Nephron progenitor cell (in vitro differentiated cells): ENCODE measurements around the gene FUT8.

Source experiments
- DNase-seq: peaks from one replicate; pipeline ENCODE4 v3.0.0; 2021
- H3K27ac Mint-ChIP-seq: 2 replicates; pipeline ENCODE4 v1.8.0; 2021; ENCODE audit warnings: mild to moderate bottlenecking, moderate library complexity, mixed read lengths
- H3K27me3 Mint-ChIP-seq: 2 replicates; pipeline ENCODE4 v1.8.0; 2021; ENCODE audit warnings: mild to moderate bottlenecking, low read depth, mixed read lengths; ENCODE audit not compliant: poor library complexity
- H3K36me3 Mint-ChIP-seq: 2 replicates; pipeline ENCODE4 v1.8.0; 2021; ENCODE audit warnings: low read depth, mixed read lengths
- H3K4me1 Mint-ChIP-seq: 2 replicates; pipeline ENCODE4 v1.8.0; 2021; ENCODE audit warnings: mixed read lengths
- H3K4me3 Mint-ChIP-seq: 2 replicates; pipeline ENCODE4 v1.8.0; 2021; ENCODE audit warnings: mild to moderate bottlenecking, moderate library complexity, mixed read lengths
- H3K9me3 Mint-ChIP-seq: 2 replicates; pipeline ENCODE4 v1.8.0; 2021; ENCODE audit warnings: mild to moderate bottlenecking, moderate library complexity, mixed read lengths
- CTCF ChIP-seq: fragments of 200-600 bp; sonication (generic); IDR thresholded peaks from 2 replicates; pipeline ENCODE4 v1.5.0; 2021; ENCODE audit warnings: antibody characterized with exemption

The FUT8 gene

GRCh38 chr14:65594153-65594881 lies 181.8 kb downstream of the FUT8 start:
- H3K4me3 Mint-ChIP-seq = no peak overlapping the region
- H3K36me3 Mint-ChIP-seq = no peaks in the 10 kb centered on the region
- H3K4me1 Mint-ChIP-seq = peaks cover 11% of the 10 kb centered on the region
- peak; percentile 30 for DNase-seq
- H3K27me3 Mint-ChIP-seq = no peaks in the 10 kb centered on the region
- no peaks in the 10 kb centered on the region for H3K9me3 Mint-ChIP-seq
- H3K27ac Mint-ChIP-seq = no peak overlapping the region
- TF ChIP-seq CTCF = no peak

DNA sequence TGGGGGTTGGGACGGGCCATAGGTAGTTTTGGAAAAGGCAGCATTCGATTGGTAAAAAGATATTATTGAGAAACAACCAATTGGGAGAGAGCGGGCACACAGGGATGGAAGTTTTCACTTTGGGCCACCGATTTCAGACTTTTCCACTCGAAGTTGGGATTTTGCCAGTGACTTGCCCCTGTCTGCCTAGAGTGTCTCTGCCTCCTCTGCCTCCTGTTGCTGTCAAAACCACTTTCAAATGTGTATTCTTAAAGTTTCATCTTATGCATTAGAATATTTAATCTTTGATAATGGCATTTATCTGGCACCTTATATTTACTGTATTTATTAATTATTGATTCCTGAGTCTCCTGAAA lies 182.3 kb downstream of the FUT8 start:
- no peak for DNase-seq
- no peaks in the 10 kb centered on the region for H3K36me3 Mint-ChIP-seq
- TF ChIP-seq CTCF = no peak
- H3K4me3 Mint-ChIP-seq = no peak overlapping the region
- peaks cover 11% of the 10 kb centered on the region for H3K4me1 Mint-ChIP-seq
- no peaks in the 10 kb centered on the region for H3K27me3 Mint-ChIP-seq
- no peak overlapping the region for H3K27ac Mint-ChIP-seq
- no peaks in the 10 kb centered on the region for H3K9me3 Mint-ChIP-seq

GRCh38 chr14:65599375-65599774 lies 186.8 kb downstream of the FUT8 start:
- H3K4me1 Mint-ChIP-seq = peaks cover 5% of the 10 kb centered on the region
- H3K27me3 Mint-ChIP-seq = no peaks in the 10 kb centered on the region
- no peaks in the 10 kb centered on the region for H3K9me3 Mint-ChIP-seq
- H3K27ac Mint-ChIP-seq = no peak overlapping the region
- H3K36me3 Mint-ChIP-seq = no peaks in the 10 kb centered on the region
- DNase-seq = no peak
- TF ChIP-seq CTCF = no peak
- no peak overlapping the region for H3K4me3 Mint-ChIP-seq

GRCh38 chr14:65600742-65601141 lies 188.2 kb downstream of the FUT8 start:
- no peak overlapping the region for H3K27ac Mint-ChIP-seq
- no peak for DNase-seq
- no peak overlapping the region for H3K4me3 Mint-ChIP-seq
- no peaks in the 10 kb centered on the region for H3K36me3 Mint-ChIP-seq
- H3K27me3 Mint-ChIP-seq = no peaks in the 10 kb centered on the region
- H3K9me3 Mint-ChIP-seq = no peaks in the 10 kb centered on the region
- no peak for TF ChIP-seq CTCF
- no peaks in the 10 kb centered on the region for H3K4me1 Mint-ChIP-seq

DNA sequence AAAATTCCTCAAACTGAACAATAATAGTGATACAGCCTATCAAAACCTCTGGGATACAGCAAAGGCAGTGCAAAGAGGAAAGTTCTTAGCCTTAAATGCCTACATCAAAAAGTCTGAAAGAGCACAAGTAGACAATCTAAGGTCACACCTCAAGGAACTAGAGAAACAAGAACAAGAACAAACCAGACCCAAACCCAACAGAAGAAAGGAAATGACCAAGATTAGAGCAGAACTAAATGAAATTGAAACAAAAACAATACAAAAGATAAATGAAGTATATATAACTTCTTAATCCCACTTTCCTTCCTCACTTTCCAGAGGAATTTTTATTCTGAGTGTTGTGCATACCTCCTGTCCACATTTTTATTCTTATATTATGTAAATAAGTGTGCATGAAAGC lies 192.0 kb downstream of the FUT8 start:
- DNase-seq = no peak
- Mint-ChIP-seq H3K4me3 (no peak overlapping the region), H3K27me3 (no peaks in the 10 kb centered on the region), H3K9me3 (no peaks in the 10 kb centered on the region), H3K27ac (no peak overlapping the region), H3K36me3 (no peaks in the 10 kb centered on the region), H3K4me1 (no peaks in the 10 kb centered on the region)
- no peak for TF ChIP-seq CTCF

- Mint-ChIP-seq H3K36me3 (no peaks in the 10 kb centered on the region), H3K4me1 (no peaks in the 10 kb centered on the region), H3K4me3 (no peak overlapping the region), H3K27me3 (no peaks in the 10 kb centered on the region), H3K9me3 (no peaks in the 10 kb centered on the region), H3K27ac (no peak overlapping the region)
- DNase-seq = no peak
- TF ChIP-seq CTCF = no peak
Measured at GRCh38 chr14:65604936-65605335, 192.4 kb downstream of the FUT8 start.
